CD4-positive, alpha-beta T cell treated with Interleukin-4 for 1 hour (primary cell): ENCODE data around the gene RXFP1.

Experiments used
- DNase-seq, 2 donors: peaks; one replicate each; pipeline ENCODE4 v3.0.0-alpha.2; 2020 to 2022

The RXFP1 gene

GRCh38 chr4:158676076-158676475 lies 154.4 kb downstream of the RXFP1 start:
- DNase-seq: no peak

GRCh38 chr4:158678767-158679166 lies 157.1 kb downstream of the RXFP1 start:
- DNase-seq: no peak

GRCh38 chr4:158681629-158682028 lies 159.9 kb downstream of the RXFP1 start:
- no peak for DNase-seq

GRCh38 chr4:158682066-158682465 lies 160.4 kb downstream of the RXFP1 start:
- no peak for DNase-seq

GRCh38 chr4:158688813-158689212 lies 167.1 kb downstream of the RXFP1 start:
- no peak for DNase-seq
